ENCODE data around the gene KRTAP10-10.

DNA sequence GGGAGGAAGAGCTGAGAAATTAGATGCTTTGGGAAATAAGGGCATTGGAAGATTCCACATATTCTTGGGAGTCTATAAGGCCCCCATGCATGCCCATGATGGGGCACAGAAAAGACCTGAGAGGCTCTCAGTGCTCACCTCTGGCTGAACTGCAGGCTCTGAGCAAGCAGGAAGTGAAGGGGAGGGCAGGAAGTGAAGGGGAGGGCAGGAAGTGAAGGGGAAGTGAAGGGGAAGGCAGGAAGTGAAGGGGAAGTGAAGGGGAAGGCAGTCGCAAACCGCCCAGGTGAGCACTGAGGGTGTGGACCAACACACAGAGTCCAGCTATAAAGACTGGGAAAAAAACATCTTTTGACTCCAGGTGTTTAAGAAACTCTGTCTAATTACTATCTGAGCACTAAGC lies 6.7 kb upstream of the KRTAP10-10 start:
- TF ChIP-seq, protein P1, sequence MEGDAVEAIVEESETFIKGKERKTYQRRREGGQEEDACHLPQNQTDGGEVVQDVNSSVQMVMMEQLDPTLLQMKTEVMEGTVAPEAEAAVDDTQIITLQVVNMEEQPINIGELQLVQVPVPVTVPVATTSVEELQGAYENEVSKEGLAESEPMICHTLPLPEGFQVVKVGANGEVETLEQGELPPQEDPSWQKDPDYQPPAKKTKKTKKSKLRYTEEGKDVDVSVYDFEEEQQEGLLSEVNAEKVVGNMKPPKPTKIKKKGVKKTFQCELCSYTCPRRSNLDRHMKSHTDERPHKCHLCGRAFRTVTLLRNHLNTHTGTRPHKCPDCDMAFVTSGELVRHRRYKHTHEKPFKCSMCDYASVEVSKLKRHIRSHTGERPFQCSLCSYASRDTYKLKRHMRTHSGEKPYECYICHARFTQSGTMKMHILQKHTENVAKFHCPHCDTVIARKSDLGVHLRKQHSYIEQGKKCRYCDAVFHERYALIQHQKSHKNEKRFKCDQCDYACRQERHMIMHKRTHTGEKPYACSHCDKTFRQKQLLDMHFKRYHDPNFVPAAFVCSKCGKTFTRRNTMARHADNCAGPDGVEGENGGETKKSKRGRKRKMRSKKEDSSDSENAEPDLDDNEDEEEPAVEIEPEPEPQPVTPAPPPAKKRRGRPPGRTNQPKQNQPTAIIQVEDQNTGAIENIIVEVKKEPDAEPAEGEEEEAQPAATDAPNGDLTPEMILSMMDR (IDR thresholded peaks at IDR 0.05): no peak
- no peak for TF ChIP-seq POLR2A (IDR thresholded peaks at IDR 0.05)

Data from gastroesophageal sphincter (tissue), 3 donors.